H9 (cell line): Measurements from ENCODE around the gene SLC4A1. TPM values are rescaled to one million over a fixed set of nuclear protein-coding genes. Genes with fewer than 3 reads are reported as not detected.

Source experiments
- DNase-seq: peaks from one replicate; pipeline ENCODE4 v3.0.0-alpha.2; 2017
- H2AFZ ChIP-seq: one replicate; pipeline ENCODE4 v1.6.1; 2013; ENCODE audit warnings: mild to moderate bottlenecking, low read length, control low read depth, moderate library complexity
- H2AK5ac ChIP-seq: 2 replicates; pipeline ENCODE4 v1.6.1; 2013; ENCODE audit warnings: low read length, control low read depth, mixed read lengths; ENCODE audit not compliant: insufficient read length
- H2BK120ac ChIP-seq: one replicate; pipeline ENCODE4 v1.6.1; 2013; ENCODE audit warnings: low read depth, mild to moderate bottlenecking, low read length, control low read depth, inconsistent platforms; ENCODE audit not compliant: poor library complexity, severe bottlenecking
- H2BK12ac ChIP-seq: 2 replicates; pipeline ENCODE4 v1.6.1; 2013; ENCODE audit warnings: low read length, control low read depth, mixed read lengths, low read depth; ENCODE audit not compliant: insufficient read length
- H2BK15ac ChIP-seq: 2 replicates; pipeline ENCODE4 v1.6.1; 2013; ENCODE audit warnings: low read depth, low read length, control low read depth
- H2BK20ac ChIP-seq: one replicate; pipeline ENCODE4 v1.6.1; 2013; ENCODE audit warnings: low read depth, mild to moderate bottlenecking, low read length, control low read depth, inconsistent platforms; ENCODE audit not compliant: poor library complexity, severe bottlenecking
- H2BK5ac ChIP-seq: 2 replicates; pipeline ENCODE4 v1.6.1; 2013; ENCODE audit warnings: low read length, control low read depth, mixed read lengths; ENCODE audit not compliant: insufficient read length
- H3K14ac ChIP-seq: 2 replicates; pipeline ENCODE4 v1.6.1; 2013; ENCODE audit warnings: low read length, control low read depth; ENCODE audit not compliant: insufficient read depth
- H3K18ac ChIP-seq: 2 replicates; pipeline ENCODE4 v1.6.1; 2013; ENCODE audit warnings: low read depth, mild to moderate bottlenecking, mixed read lengths, low read length, control low read depth; ENCODE audit not compliant: insufficient read length
- H3K23ac ChIP-seq: 2 replicates; pipeline ENCODE4 v1.6.1; 2013; ENCODE audit warnings: low read length, control low read depth, mixed read lengths, low read depth; ENCODE audit not compliant: insufficient read length
- H3K23me2 ChIP-seq: 2 replicates; pipeline ENCODE4 v1.6.1; 2013; ENCODE audit warnings: low read depth, mild to moderate bottlenecking, mixed read lengths, low read length, control low read depth; ENCODE audit not compliant: insufficient read length, poor library complexity, severe bottlenecking
- H3K27ac ChIP-seq: 2 replicates; pipeline ENCODE4 v1.5.1; 2013; ENCODE audit warnings: low read length, control low read depth, mixed read lengths, low read depth; ENCODE audit not compliant: insufficient read length
- H3K27me3 ChIP-seq: 2 replicates; pipeline ENCODE4 v1.6.1; 2013; ENCODE audit warnings: low read length, control low read depth, inconsistent platforms; ENCODE audit not compliant: insufficient read depth
- H3K4ac ChIP-seq: 2 replicates; pipeline ENCODE4 v1.6.1; 2013; ENCODE audit warnings: low read depth, mild to moderate bottlenecking, control low read depth, inconsistent platforms, low read length, moderate library complexity
- H3K4me1 ChIP-seq: 2 replicates; pipeline ENCODE4 v1.6.1; 2013; ENCODE audit warnings: low read length, control low read depth, inconsistent platforms; ENCODE audit not compliant: insufficient read depth
- H3K4me2 ChIP-seq: 2 replicates; pipeline ENCODE4 v1.6.1; 2013; ENCODE audit warnings: low read length, control low read depth, mixed read lengths; ENCODE audit not compliant: insufficient read length, insufficient read depth
- H3K56ac ChIP-seq: 2 replicates; pipeline ENCODE4 v1.6.1; 2013; ENCODE audit warnings: low read depth, mild to moderate bottlenecking, mixed read lengths, low read length, control low read depth; ENCODE audit not compliant: insufficient read length
- H3K79me1 ChIP-seq: 2 replicates; pipeline ENCODE4 v1.6.1; 2013; ENCODE audit warnings: low read depth, mild to moderate bottlenecking, moderate library complexity, low read length, control low read depth, inconsistent platforms; ENCODE audit not compliant: insufficient read depth, poor library complexity, severe bottlenecking
- H3K79me2 ChIP-seq: 2 replicates; pipeline ENCODE4 v1.6.1; 2013; ENCODE audit warnings: low read length, control low read depth, inconsistent platforms; ENCODE audit not compliant: insufficient read depth
- H3K9ac ChIP-seq: 2 replicates; pipeline ENCODE4 v1.6.1; 2013; ENCODE audit warnings: low read length, control low read depth, mixed read lengths; ENCODE audit not compliant: insufficient read length; ENCODE audit errors: extremely low read depth
- H3K9me3 ChIP-seq: one replicate; pipeline ENCODE4 v1.6.1; 2013; ENCODE audit warnings: low read depth, low read length, inconsistent platforms; ENCODE audit not compliant: control insufficient read depth
- H3T11ph ChIP-seq: one replicate; pipeline ENCODE4 v1.6.1; 2013; ENCODE audit warnings: mild to moderate bottlenecking, low read length, control low read depth, inconsistent platforms
- H4K20me1 ChIP-seq: one replicate; pipeline ENCODE4 v1.6.1; 2013; ENCODE audit not compliant: control insufficient read depth, insufficient read length, insufficient read depth
- H4K5ac ChIP-seq: 2 replicates; pipeline ENCODE4 v1.6.1; 2013; ENCODE audit warnings: low read depth, mild to moderate bottlenecking, mixed read lengths, low read length, control low read depth; ENCODE audit not compliant: insufficient read length
- H4K8ac ChIP-seq: replicated peaks from 2 replicates; pipeline ENCODE4 v1.6.1; 2013; ENCODE audit warnings: low read length, control low read depth, mixed read lengths, low read depth; ENCODE audit not compliant: insufficient read length
- H4K91ac ChIP-seq: 2 replicates; pipeline ENCODE4 v1.6.1; 2013; ENCODE audit warnings: low read depth, mild to moderate bottlenecking, moderate library complexity, mixed read lengths, low read length, control low read depth; ENCODE audit not compliant: insufficient read length
- H3K27ac Mint-ChIP-seq, 3 experiments: 2 replicates in 2 of 3; 3 replicates in 1 of 3; pipeline ENCODE4 v1.8.0; 2020 to 2021; ENCODE audit warnings: mixed read lengths in 3 of 3, mild to moderate bottlenecking in 1 of 3, moderate library complexity in 1 of 3
- H3K27me3 Mint-ChIP-seq: 2 replicates; pipeline ENCODE4 v1.8.0; 2021; ENCODE audit warnings: low read depth, mild to moderate bottlenecking, moderate library complexity, mixed read lengths
- H3K36me3 Mint-ChIP-seq, 3 experiments: 2 replicates in 2 of 3; 3 replicates in 1 of 3; pipeline ENCODE4 v1.8.0; 2020 to 2021; ENCODE audit warnings: low read depth in 3 of 3, mixed read lengths in 3 of 3; ENCODE audit not compliant: insufficient read depth in 1 of 3
- H3K4me1 Mint-ChIP-seq, 2 experiments: 2 replicates each; pipeline ENCODE4 v1.8.0; 2020; ENCODE audit warnings: mixed read lengths in 2 of 2
- H3K4me3 Mint-ChIP-seq, 2 experiments: 2 replicates in 1 of 2; 3 replicates in 1 of 2; pipeline ENCODE4 v1.8.0; 2020 to 2021; ENCODE audit warnings: mild to moderate bottlenecking in 2 of 2, mixed read lengths in 2 of 2, moderate library complexity in 1 of 2
- H3K9me3 Mint-ChIP-seq, 2 experiments: 2 replicates in 1 of 2; 3 replicates in 1 of 2; pipeline ENCODE4 v1.8.0; 2020; ENCODE audit warnings: mild to moderate bottlenecking in 2 of 2, mixed read lengths in 2 of 2, moderate library complexity in 1 of 2
- WGBS: extraction: QIAGEN DNeasy Blood & Tissue Kit; methylation state at CpG from one replicate; pipeline ENCODE4 v1.1.7; 2013; ENCODE audit warnings: missing lambda C conversion rate, low lambda C conversion rate, mixed read lengths; ENCODE audit not compliant: insufficient read length; ENCODE audit errors: extremely low coverage; 5-methylcytosine and 5-hydroxymethylcytosine counted together
- total RNA-seq: library from RNA; stranded (reverse); gene quantifications from 2 replicates; pipeline ENCODE4 v1.2.1, GENCODE V29; 2021
- TF ChIP-seq, protein P1 (sequence below): fragments of 200-600 bp; sonication (generic); conservative IDR thresholded peaks from 3 replicates; pipeline ENCODE4 v1.8.0; 2021; ENCODE audit warnings: antibody characterized with exemption, mild to moderate bottlenecking

Gene SLC4A1
- total RNA-seq, 1 experiment from 2014 or later, result not detected

DNA sequence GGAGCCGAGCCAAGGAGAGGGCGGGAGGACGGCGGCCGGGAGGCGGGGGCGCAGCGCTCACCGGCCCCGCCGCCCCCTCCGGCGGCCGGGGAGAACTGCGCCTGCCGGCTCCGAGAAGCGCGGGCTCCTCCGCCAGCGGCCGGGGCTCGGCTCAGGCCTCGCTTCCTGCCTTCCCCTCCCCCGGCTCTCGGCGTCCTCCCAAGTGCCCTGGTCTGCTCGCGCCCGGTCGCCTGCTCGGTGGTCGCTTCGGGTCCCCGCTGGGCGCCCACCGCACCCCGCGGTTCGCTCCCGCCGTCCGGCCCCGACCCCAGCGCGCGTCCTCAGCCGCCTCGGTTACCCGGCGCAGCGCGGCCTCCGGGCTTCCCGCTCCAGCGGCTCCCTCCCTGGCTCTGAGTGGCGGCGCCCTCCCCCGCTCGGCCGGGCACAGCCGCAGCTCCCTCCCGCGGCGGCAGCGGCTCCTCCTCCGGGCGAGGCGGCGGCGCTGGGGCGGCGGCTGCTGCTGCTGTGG, 48.8 kb downstream of the SLC4A1 start:
- Histone ChIP-seq H2AK5ac (no peak overlapping the region), H3K79me2 (peaks cover 6% of the 10 kb centered on the region; the same call in 1 of the 2 replicates), H2BK15ac (no peak overlapping the region), H2BK12ac (no peak overlapping the region), H2AFZ (no peak overlapping the region), H4K8ac (no peak overlapping the region), H2BK20ac (no peak overlapping the region), H4K91ac (no peak overlapping the region), H3K56ac (no peak overlapping the region), H3K18ac (no peak overlapping the region), H3K79me1 (peaks cover 6% of the 10 kb centered on the region), H3K27me3 (no peaks in the 10 kb centered on the region), H3T11ph (no peak overlapping the region), H3K9me3 (no peaks in the 10 kb centered on the region), H3K4me1 (0 out of 2 replicates have a peak, but pooled peaks cover 4% of the 10 kb centered on the region), H3K23me2 (peaks cover 27% of the 10 kb centered on the region), H3K9ac (peak overlapping the region; percentile 56), H2BK5ac (no peak overlapping the region), H3K27ac (no peak overlapping the region), H4K5ac (no peak overlapping the region), H3K14ac (peak overlapping the region; percentile 44), H3K4ac (no peak overlapping the region), H3K4me2 (no peak overlapping the region), H2BK120ac (no peak overlapping the region), H3K23ac (no peak overlapping the region), H4K20me1 (no peaks in the 10 kb centered on the region)
- WGBS, result no CpG with 5 or more reads among the region's 73 CpGs
- DNase-seq, result peak; percentile 72
- TF ChIP-seq, protein P1, sequence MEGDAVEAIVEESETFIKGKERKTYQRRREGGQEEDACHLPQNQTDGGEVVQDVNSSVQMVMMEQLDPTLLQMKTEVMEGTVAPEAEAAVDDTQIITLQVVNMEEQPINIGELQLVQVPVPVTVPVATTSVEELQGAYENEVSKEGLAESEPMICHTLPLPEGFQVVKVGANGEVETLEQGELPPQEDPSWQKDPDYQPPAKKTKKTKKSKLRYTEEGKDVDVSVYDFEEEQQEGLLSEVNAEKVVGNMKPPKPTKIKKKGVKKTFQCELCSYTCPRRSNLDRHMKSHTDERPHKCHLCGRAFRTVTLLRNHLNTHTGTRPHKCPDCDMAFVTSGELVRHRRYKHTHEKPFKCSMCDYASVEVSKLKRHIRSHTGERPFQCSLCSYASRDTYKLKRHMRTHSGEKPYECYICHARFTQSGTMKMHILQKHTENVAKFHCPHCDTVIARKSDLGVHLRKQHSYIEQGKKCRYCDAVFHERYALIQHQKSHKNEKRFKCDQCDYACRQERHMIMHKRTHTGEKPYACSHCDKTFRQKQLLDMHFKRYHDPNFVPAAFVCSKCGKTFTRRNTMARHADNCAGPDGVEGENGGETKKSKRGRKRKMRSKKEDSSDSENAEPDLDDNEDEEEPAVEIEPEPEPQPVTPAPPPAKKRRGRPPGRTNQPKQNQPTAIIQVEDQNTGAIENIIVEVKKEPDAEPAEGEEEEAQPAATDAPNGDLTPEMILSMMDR, result peak; percentile 42; the same call in 2 of the 3 replicates
- peak overlapping the region in 1 of 2 experiments; percentile 46; a peak in 3 of 5 replicates for H3K4me3 Mint-ChIP-seq
- peaks cover 17 to 21% of the 10 kb centered on the region in 2 experiments for H3K4me1 Mint-ChIP-seq
- no peak overlapping the region for H3K27ac Mint-ChIP-seq
- no peaks in the 10 kb centered on the region; a peak in 1 of 5 replicates for H3K9me3 Mint-ChIP-seq
- no peaks in the 10 kb centered on the region for H3K27me3 Mint-ChIP-seq
- H3K36me3 Mint-ChIP-seq, result peaks cover 20 to 39% (median 35%) of the 10 kb centered on the region in 3 experiments; a peak in 6 of 7 replicates
